H1 (cell line): ENCODE results near the gene ASCC2. TPM values are rescaled to one million over a fixed set of nuclear protein-coding genes. Genes with fewer than 3 reads are reported as not detected.

ENCODE experiments used
- CTCF ChIA-PET: fragments of 300-600 bp; sonication (Branson Sonifier 250); formaldehyde crosslinking; loops from one replicate; lab custom pipeline; 2021; ENCODE audit not compliant: partially characterized antibody; lab: Charles Lee
- POLR2A ChIA-PET: fragments of 300-600 bp; sonication (Branson Sonifier 250); formaldehyde crosslinking; loops from one replicate; lab custom pipeline; 2021; ENCODE audit warnings: inconsistent platforms; ENCODE audit not compliant: partially characterized antibody; lab: Charles Lee
- DNase-seq, 2 experiments: peaks; one replicate each; pipeline versions ENCODE4 v3.0.0 to v3.0.0-alpha.2; 2010 to 2022; ENCODE audit warnings: low spot score in 2 of 2, low read depth in 1 of 2, mixed read lengths in 1 of 2
- FAIRE-seq: peaks from 2 replicates; lab custom pipeline; 2011; peaks lifted over from hg19 to GRCh38; lab: Jason Lieb, UNC
- H2AFZ ChIP-seq: 2 replicates; pipeline ENCODE4 v1.8.1; 2012; ENCODE audit warnings: low read length, inconsistent platforms
- H2AK5ac ChIP-seq: 2 replicates; pipeline ENCODE4 v1.6.1; 2013; ENCODE audit warnings: low read depth, low read length
- H2BK120ac ChIP-seq: replicated peaks from 2 replicates; pipeline ENCODE3; 2013; ENCODE audit warnings: low read depth, low read length, inconsistent platforms
- H2BK12ac ChIP-seq: 2 replicates; pipeline ENCODE4 v1.6.1; 2013; ENCODE audit warnings: low read depth, low read length
- H2BK15ac ChIP-seq: 2 replicates; pipeline ENCODE4 v1.6.1; 2013; ENCODE audit warnings: low read length
- H2BK20ac ChIP-seq: 2 replicates; pipeline ENCODE4 v1.6.1; 2013; ENCODE audit warnings: low read length
- H2BK5ac ChIP-seq: 2 replicates; pipeline ENCODE4 v1.6.1; 2013; ENCODE audit warnings: low read depth, low read length
- H3K14ac ChIP-seq: 2 replicates; pipeline ENCODE4 v1.6.1; 2013; ENCODE audit warnings: inconsistent platforms; ENCODE audit not compliant: insufficient read length
- H3K18ac ChIP-seq: 2 replicates; pipeline ENCODE4 v1.6.1; 2013; ENCODE audit warnings: low read length; ENCODE audit errors: extremely low read depth
- H3K23ac ChIP-seq: 2 replicates; pipeline ENCODE4 v1.6.1; 2013; ENCODE audit warnings: inconsistent platforms; ENCODE audit not compliant: insufficient read length
- H3K23me2 ChIP-seq: 2 replicates; pipeline ENCODE4 v1.6.1; 2013; ENCODE audit warnings: low read depth, low read length
- H3K27ac ChIP-seq: 2 replicates; pipeline ENCODE4 v1.6.1; 2011; ENCODE audit warnings: low read depth, low read length, inconsistent platforms
- H3K27me3 ChIP-seq, 4 experiments: replicated peaks in 1 of 4; 1 replicate in 1 of 4; 2 replicates in 3 of 4; pipeline versions ENCODE4 v1.6.1 to v1.8.1; 2011 to 2013; ENCODE audit warnings: low read length in 3 of 4, mild to moderate bottlenecking in 3 of 4, inconsistent platforms in 2 of 4, mixed read lengths in 2 of 4, moderate library complexity in 1 of 4; ENCODE audit not compliant: control insufficient read depth in 3 of 4, insufficient read depth in 3 of 4; ENCODE audit errors: extremely low read depth in 1 of 4
- H3K36me3 ChIP-seq, 4 experiments: 2 replicates each; pipeline versions ENCODE4 v1.6.1 to v1.8.1; 2011 to 2013; ENCODE audit warnings: mild to moderate bottlenecking in 4 of 4, low read length in 3 of 4, moderate library complexity in 2 of 4, control low read depth in 1 of 4, inconsistent platforms in 1 of 4; ENCODE audit not compliant: insufficient read depth in 4 of 4, control insufficient read depth in 2 of 4
- H3K4ac ChIP-seq: replicated peaks from 2 replicates; pipeline ENCODE3; 2013; ENCODE audit warnings: low read length, low read depth, mixed read lengths, inconsistent platforms; ENCODE audit not compliant: insufficient read length
- H3K4me1 ChIP-seq, 4 experiments: replicated peaks in 1 of 4; 1 replicate in 1 of 4; 2 replicates in 3 of 4; pipeline versions ENCODE4 v1.6.1 to v1.8.1; 2011 to 2013; ENCODE audit warnings: low read length in 3 of 4, inconsistent platforms in 2 of 4, mixed read lengths in 1 of 4; ENCODE audit not compliant: insufficient read depth in 4 of 4, control insufficient read depth in 3 of 4
- H3K4me2 ChIP-seq, 2 experiments: 2 replicates each; pipeline versions ENCODE4 v1.6.1 to v1.8.1; 2011 to 2013; ENCODE audit warnings: low read depth in 2 of 2, low read length in 2 of 2, control low read depth in 1 of 2, inconsistent platforms in 1 of 2, mild to moderate bottlenecking in 1 of 2; ENCODE audit not compliant: insufficient read depth in 1 of 2
- H3K4me3 ChIP-seq, 4 experiments: fragments of 200-600, 300-600 bp in 1 of 4; sonication (generic), shearing (Covaris generic), sonication (Bioruptor Twin) in 1 of 4; 2 replicates each; pipeline versions ENCODE4 v1.5.1 to v1.8.1; 2011 to 2016; ENCODE audit warnings: low read length in 4 of 4, low read depth in 3 of 4, control low read depth in 2 of 4, inconsistent platforms in 2 of 4, mild to moderate bottlenecking in 2 of 4, mixed read lengths in 1 of 4, moderate library complexity in 1 of 4; ENCODE audit not compliant: insufficient read depth in 2 of 4; ENCODE audit errors: extremely low read depth in 1 of 4
- H3K56ac ChIP-seq: replicated peaks from 2 replicates; pipeline ENCODE3; 2013; ENCODE audit warnings: low read depth, mild to moderate bottlenecking, mixed read lengths, low read length, inconsistent platforms; ENCODE audit not compliant: insufficient read length
- H3K79me1 ChIP-seq: 2 replicates; pipeline ENCODE4 v1.6.1; 2013; ENCODE audit warnings: low read depth, low read length, control low read depth
- H3K79me2 ChIP-seq, 2 experiments: 2 replicates each; pipeline versions ENCODE4 v1.6.1 to v1.8.1; 2012 to 2013; ENCODE audit warnings: low read length in 2 of 2, mild to moderate bottlenecking in 2 of 2, inconsistent platforms in 1 of 2; ENCODE audit not compliant: insufficient read depth in 2 of 2, control insufficient read depth in 1 of 2
- H3K9ac ChIP-seq, 4 experiments: replicated peaks in 1 of 4; 1 replicate in 1 of 4; 2 replicates in 3 of 4; pipeline versions ENCODE4 v1.6.1 to v1.8.1; 2011 to 2013; ENCODE audit warnings: low read depth in 3 of 4, low read length in 3 of 4, control low read depth in 2 of 4, mild to moderate bottlenecking in 2 of 4, moderate library complexity in 2 of 4, inconsistent platforms in 1 of 4; ENCODE audit errors: extremely low read depth in 1 of 4
- H3K9me3 ChIP-seq, 2 experiments: 2 replicates each; pipeline versions ENCODE4 v1.6.1 to v1.8.1; 2012 to 2013; ENCODE audit warnings: mild to moderate bottlenecking in 2 of 2, moderate library complexity in 2 of 2, control low read depth in 1 of 2, inconsistent platforms in 1 of 2, low read depth in 1 of 2, low read length in 1 of 2, mixed read lengths in 1 of 2; ENCODE audit not compliant: insufficient read depth in 2 of 2
- H4K20me1 ChIP-seq, 2 experiments: replicated peaks in 1 of 2; 2 replicates each; pipeline versions ENCODE3 to v1.8.1; 2011 to 2013; ENCODE audit warnings: inconsistent platforms in 2 of 2, low read length in 2 of 2, mild to moderate bottlenecking in 1 of 2; ENCODE audit not compliant: insufficient read depth in 2 of 2, control insufficient read depth in 1 of 2
- H4K5ac ChIP-seq: 2 replicates; pipeline ENCODE4 v1.6.1; 2013; ENCODE audit warnings: low read length, low read depth, mixed read lengths, inconsistent platforms; ENCODE audit not compliant: insufficient read length
- H4K8ac ChIP-seq: 2 replicates; pipeline ENCODE4 v1.8.0; 2013; ENCODE audit warnings: mild to moderate bottlenecking, moderate library complexity, low read length, inconsistent platforms; ENCODE audit not compliant: insufficient read depth; ENCODE audit errors: extremely low read depth
- H4K91ac ChIP-seq: replicated peaks from 2 replicates; pipeline ENCODE3; 2013; ENCODE audit warnings: low read length, mixed read lengths, inconsistent platforms; ENCODE audit not compliant: insufficient read length
- BACH1 ChIP-seq: IDR thresholded peaks from 2 replicates; pipeline ENCODE4 v1.6.1; 2012; ENCODE audit warnings: low read length, improper control_type of control experiment
- GTF2F1 ChIP-seq: IDR thresholded peaks from 2 replicates; pipeline ENCODE4 v1.6.1; 2012; ENCODE audit warnings: low read depth, low read length, improper control_type of control experiment, borderline replicate concordance
- PHF8 ChIP-seq: fragments of 200-600 bp; sonication (generic); conservative IDR thresholded peaks from 2 replicates; pipeline ENCODE4 v1.7.1; 2012; ENCODE audit warnings: low read depth, mild to moderate bottlenecking, inconsistent platforms, low read length, moderate library complexity
- POU5F1 ChIP-seq: IDR thresholded peaks from 2 replicates; pipeline ENCODE4 v1.6.1; 2011; ENCODE audit warnings: low read depth, mild to moderate bottlenecking, low read length, moderate library complexity
- SIN3A ChIP-seq, 2 experiments: IDR thresholded peaks in 1 of 2; conservative IDR thresholded peaks in 1 of 2; 2 replicates each; pipeline ENCODE4 v1.6.1; 2011 to 2012; ENCODE audit warnings: low read length in 2 of 2, improper control_type of control experiment in 1 of 2, low read depth in 1 of 2, mild to moderate bottlenecking in 1 of 2
- SP2 ChIP-seq: IDR thresholded peaks from 2 replicates; pipeline ENCODE4 v1.6.1; 2012; ENCODE audit warnings: mild to moderate bottlenecking, low read length, inconsistent platforms
- TBP ChIP-seq: IDR thresholded peaks from 2 replicates; pipeline ENCODE4 v1.6.1; 2011; ENCODE audit warnings: low read depth, low read length, improper control_type of control experiment
- WGBS, 2 experiments: shearing (Covaris generic) in 1 of 2; methylation state at CpG; one replicate each; pipeline versions ENCODE4 v1.1.6 to v1.1.7; 2013 to 2015; ENCODE audit warnings: low lambda C conversion rate in 2 of 2, mixed read lengths in 2 of 2, inconsistent platforms in 1 of 2, low coverage in 1 of 2, missing lambda C conversion rate in 1 of 2; ENCODE audit not compliant: insufficient replicate concordance in 2 of 2, insufficient coverage in 1 of 2, insufficient read length in 1 of 2; ENCODE audit errors: extremely low coverage in 1 of 2, missing lambda C conversion rate in 1 of 2; 5-methylcytosine and 5-hydroxymethylcytosine counted together
- polyA plus RNA-seq, 7 experiments: library from polyadenylated mRNA; depleted of rRNA in 3 of 7; stranded (reverse) in 5 of 7; unstranded in 2 of 7; fragments of >200 nt in 5 of 7; fragments of 200-250 nt in 2 of 7; gene quantifications; 1 replicate in 5 of 7; 2 replicates in 1 of 7; 4 replicates in 1 of 7; pipeline versions ENCODE4 v1.2.1 to v1.2.3, GENCODE V29; 2011 to 2013; ENCODE audit warnings: missing spikeins in 2 of 7, mixed read lengths in 2 of 7
- total RNA-seq: library from RNA; stranded (reverse); fragmentation: NEBNext Ultra II Directional; extraction: Animal tissue kit (Norgen Biotek cat#: 25700); gene quantifications from 2 replicates; pipeline ENCODE4 v1.2.1, GENCODE V29; 2021

ASCC2 gene
- total and polyA plus RNA-seq, 2 of the 8 experiments (the other 6 are each of a cell fraction or from before 2014, with no cell fraction given): 35.0 to 35.8 TPM

GRCh38 chr22:29848111-29848510, 10.0 kb upstream of the ASCC2 start:
- POLR2A ChIA-PET: no interaction called here
- FAIRE-seq: no peak
- TF ChIP-seq SIN3A (conservative IDR thresholded peaks at IDR 0.05 in 1 of 2, IDR thresholded peaks at IDR 0.05 in 1 of 2; ENCODE audit: low read depth in 1 of 2, low read length in 2 of 2) (no peak), GTF2F1 (no peak), BACH1 (no peak), SP2 (no peak), TBP (no peak), POU5F1 (no peak), PHF8 (no peak)

More at GRCh38 chr22:29848111-29848510, 10.0 kb upstream of the ASCC2 start:
- Histone ChIP-seq H3K36me3 (no peaks in the 10 kb centered on the region), H3K56ac (no peak overlapping the region), H2BK12ac (no peak overlapping the region), H3K9me3 (no peaks in the 10 kb centered on the region), H3K4me1 (no peaks in the 10 kb centered on the region), H3K9ac (no peak overlapping the region), H2BK120ac (no peak overlapping the region), H2AK5ac (no peak overlapping the region), H2AFZ (no peak overlapping the region), H3K23ac (no peak overlapping the region), H3K4me2 (no peak overlapping the region), H3K4me3 (no peak overlapping the region), H3K79me1 (no peaks in the 10 kb centered on the region), H4K20me1 (no peaks in the 10 kb centered on the region), H4K5ac (no peak overlapping the region), H3K4ac (no peak overlapping the region), H3K14ac (no peak overlapping the region), H3K23me2 (no peaks in the 10 kb centered on the region), H2BK15ac (no peak overlapping the region), H3K27me3 (no peaks in the 10 kb centered on the region), H4K8ac (no peak overlapping the region), H3K79me2 (no peaks in the 10 kb centered on the region), H3K18ac (no peak overlapping the region), H2BK5ac (no peak overlapping the region), H3K27ac (no peak overlapping the region), H4K91ac (no peak overlapping the region), H2BK20ac (no peak overlapping the region)
- CTCF ChIA-PET: interaction anchor here (1.4 to 3.4 kb wide), 3 partner anchors 11 to 157 kb away, joined by 3 to 16 read pairs (median 5); no protein-coding TSS in a partner anchor
- 89% methylated on average over 3 of the region's 3 CpGs; no CpG with 5 or more reads in 1 of the 2 experiments for WGBS, 2 experiments
- no peak for DNase-seq
